Ecto neural progenitor cell (in vitro differentiated cells): Measurements from ENCODE around the gene CARM1.
"Not testable (repeated sequence)": the region's sequence is repeated elsewhere in the genome, so short reads cannot be mapped to it uniquely, and the experiment has no call there.

ENCODE experiments used
- DNase-seq: peaks from one replicate; pipeline ENCODE4 v3.0.0-alpha.2; 2018; ENCODE audit warnings: low spot score

CARM1 gene

DNA sequence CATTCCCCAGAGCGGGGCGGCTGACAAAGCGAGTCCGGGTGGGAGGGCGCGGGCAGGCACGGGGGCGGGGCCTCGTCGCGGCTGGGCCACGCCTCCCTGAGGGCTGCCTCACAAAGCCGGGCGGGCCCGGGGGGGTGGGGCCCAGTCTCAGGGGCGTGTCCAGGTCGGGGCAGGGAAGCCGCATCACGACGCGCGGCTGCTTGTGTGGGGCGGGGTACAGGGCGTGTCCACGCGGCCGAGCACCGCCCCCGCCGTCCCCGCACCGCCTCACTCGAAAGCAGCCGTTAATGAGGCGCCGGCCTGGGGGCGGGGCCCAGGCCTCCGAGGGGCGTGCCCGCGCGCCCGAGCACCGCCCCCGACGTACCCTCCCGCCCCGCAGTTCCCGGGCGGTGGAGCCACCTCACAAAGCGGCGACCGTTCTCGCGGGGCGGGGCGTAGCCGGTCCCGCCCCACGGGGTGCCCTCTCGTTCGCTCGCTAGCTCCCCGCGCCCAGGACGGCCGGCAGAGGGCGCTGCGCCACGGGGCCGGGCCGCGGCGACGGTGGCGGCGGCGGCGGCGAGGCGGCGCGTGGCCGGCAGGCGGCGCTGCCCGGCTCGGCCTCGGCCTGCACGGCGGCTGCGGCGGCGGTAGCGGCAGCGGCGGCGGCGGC, at the start of gene CARM1:
TSS of gene CARM1 (plus strand) at position 599 of the 649 bp plus-strand sequence. CDS start 150 bp downstream, outside the sequence.
- DNase-seq: peak; percentile 100

GRCh38 chr19:10823690-10824089, 47.7 kb upstream of the CARM1 start:
- DNase-seq: no peak

DNA sequence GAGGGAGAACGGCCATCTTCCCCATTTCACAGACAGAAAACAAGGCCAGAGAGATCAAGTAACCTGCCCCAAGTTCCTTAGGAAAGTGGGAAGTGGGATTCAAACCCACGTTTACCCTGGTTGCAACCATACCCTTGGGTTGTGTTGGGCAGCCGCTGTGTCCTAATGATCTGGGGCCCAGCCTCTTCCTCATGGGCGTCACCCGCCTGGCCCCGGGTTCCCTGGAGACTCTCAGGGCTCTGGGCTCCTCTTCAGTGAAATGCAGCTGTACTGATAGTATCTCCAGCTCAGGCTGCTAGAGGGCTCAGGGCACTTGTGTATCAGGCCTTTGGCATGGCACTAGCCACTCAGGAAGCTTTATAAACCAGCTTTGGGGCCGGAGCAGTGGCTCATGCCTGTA, 45.1 kb upstream of the CARM1 start:
- DNase-seq: no peak

GRCh38 chr19:10826846-10827245, 44.5 kb upstream of the CARM1 start:
- DNase-seq: no peak

GRCh38 chr19:10828981-10829821, 42.2 kb upstream of the CARM1 start:
- no peak for DNase-seq

- no peak for DNase-seq
These were observed 41.4 kb upstream of the CARM1 start for GRCh38 chr19:10829967-10830366.

DNA sequence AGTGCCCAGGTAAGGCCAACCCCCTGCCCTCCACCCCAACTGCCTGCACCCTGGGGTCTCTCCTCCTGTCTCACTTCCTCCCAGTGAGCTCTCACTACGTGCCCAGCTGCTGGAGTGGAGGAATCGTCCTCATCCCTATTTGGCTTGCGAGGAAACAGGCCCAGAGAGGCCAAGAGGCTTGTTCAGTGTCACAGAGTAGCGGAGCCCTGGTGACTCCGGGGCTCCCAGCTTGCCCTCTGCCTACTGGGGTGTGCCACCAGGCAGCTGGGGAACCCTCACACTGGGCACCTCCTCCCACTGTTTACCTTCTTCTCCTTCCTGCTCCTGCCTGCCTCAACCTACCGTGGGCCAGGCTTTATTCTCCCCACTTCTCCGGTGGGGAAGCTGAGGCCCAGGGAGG, 41.0 kb upstream of the CARM1 start:
- DNase-seq: no peak

DNA sequence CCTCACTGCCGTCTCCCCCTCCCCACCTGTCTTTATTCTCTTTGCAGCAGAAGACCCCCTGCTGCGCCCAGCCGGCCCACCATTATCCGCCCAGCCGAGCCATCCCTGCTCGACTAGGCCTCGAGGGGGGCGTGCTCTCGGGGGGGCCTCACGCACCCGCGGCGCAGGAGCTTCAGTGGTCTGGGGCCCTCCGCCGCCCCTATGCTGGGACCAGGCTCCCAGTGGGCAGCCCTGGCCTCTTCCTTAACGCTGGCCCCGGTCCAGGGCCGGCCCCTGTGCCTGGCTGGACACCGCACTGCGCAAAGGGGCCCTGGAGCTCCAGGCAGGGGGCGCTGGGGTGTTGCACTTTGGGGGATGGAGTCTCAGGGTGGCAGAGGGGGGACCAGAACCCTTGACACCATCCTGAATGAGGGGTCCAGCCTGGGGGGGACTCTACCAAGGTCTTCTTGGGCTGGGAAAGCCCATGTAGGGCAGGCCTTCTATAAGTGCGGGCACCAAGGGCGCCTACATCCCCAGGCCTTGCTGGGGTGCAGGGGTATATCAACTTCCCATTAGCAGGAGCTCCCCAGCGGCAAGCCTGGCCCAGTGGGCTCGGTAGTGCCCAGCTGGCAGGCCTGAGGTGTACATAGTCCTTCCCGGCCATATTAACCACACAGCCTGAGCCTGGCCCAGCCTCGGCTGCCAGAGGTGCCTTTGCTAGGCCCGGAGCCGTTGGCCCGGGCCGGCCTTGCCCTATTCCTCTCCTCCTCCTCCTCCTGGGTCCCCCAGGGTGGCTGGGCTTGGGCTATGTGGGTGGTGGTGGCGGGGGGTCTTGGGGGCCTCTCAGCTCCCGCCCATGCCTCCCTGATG, 40.2 kb upstream of the CARM1 start:
- no peak for DNase-seq

- no peak for DNase-seq
These were observed 39.1 kb upstream of the CARM1 start for GRCh38 chr19:10831987-10832938.

GRCh38 chr19:10832939-10833296, 38.4 kb upstream of the CARM1 start:
- no peak for DNase-seq

DNA sequence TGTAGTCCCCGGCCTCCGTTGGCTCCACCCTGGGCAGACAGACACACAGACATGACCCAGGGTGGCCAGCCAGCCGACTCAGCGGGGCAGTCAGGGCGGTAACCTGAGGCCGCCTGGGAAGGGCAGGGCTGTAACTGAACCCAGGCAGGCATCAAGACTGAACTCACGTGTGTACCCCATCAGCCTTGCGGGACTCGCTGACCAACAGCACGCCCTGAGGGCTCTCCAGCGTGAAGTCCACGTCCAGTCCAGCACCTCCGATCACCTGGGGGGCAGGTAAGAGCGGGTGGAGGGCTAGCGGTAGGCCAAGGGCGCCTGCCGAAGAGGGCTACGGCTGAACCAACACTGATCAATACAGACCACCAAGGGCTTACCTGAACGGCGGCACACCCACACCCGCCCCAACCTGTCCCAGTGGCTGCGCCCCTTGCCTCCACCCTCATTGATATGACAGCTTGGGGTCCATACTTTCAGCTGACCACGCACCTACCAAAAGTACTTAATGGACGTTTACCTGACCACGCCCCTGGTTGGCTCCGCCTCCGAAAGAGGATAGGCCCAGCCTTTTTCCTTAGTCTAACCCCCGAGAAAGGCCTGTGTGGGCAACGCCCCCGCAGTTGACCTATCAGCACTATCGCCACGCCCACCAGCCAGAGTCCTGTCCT, 36.1 kb upstream of the CARM1 start:
- DNase-seq: no peak

- peak; percentile 99 for DNase-seq
These were observed 35.4 kb upstream of the CARM1 start, which contains the start of gene TMED1 for GRCh38 chr19:10835754-10836478. Gene TMED1 (minus strand): TSS chr19:10836212. CDS start chr19:10836191, 21 bp downstream.

- DNase-seq: no peak
These were observed 34.6 kb upstream of the CARM1 start for GRCh38 chr19:10836479-10837330.

DNA sequence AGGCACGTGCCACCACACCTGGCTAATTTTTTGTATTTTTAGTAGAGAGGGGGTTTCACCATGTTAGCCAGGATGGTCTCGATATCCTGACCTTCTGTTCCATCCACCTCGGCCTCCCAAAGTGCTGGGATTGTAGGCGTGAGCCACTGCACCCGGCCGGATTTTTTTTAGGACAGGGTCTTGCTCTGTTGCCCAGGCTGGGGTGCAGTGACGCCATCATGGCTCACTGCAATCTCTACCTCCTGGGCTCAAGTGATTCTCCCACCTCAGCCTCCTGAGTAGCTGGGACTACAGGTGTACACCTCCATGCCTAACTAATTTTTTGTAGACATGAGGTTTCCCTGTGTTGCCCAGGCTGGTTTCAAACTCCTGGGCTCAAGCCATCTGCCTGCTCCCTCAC, 33.7 kb upstream of the CARM1 start:
- not testable (repeated sequence) for DNase-seq

GRCh38 chr19:10838377-10838776, 33.0 kb upstream of the CARM1 start:
- no peak for DNase-seq

- DNase-seq: no peak
These were observed 32.0 kb upstream of the CARM1 start for GRCh38 chr19:10839114-10840050.

GRCh38 chr19:10842788-10843187, 28.6 kb upstream of the CARM1 start:
- DNase-seq: no peak
